Mesenchymal stem cell (in vitro differentiated cells and primary cell): ENCODE results near the gene LTB4R2.

ENCODE experiments used
- DNase-seq: peaks from one replicate; pipeline ENCODE4 v3.0.0-alpha.2; 2013
- H2AFZ ChIP-seq: one replicate; pipeline ENCODE4 v1.6.1; 2013; ENCODE audit warnings: low read depth, mild to moderate bottlenecking, control low read depth, inconsistent platforms, low read length, moderate library complexity
- H2AK5ac ChIP-seq: 2 replicates; pipeline ENCODE4 v1.6.1; 2013; ENCODE audit warnings: low read length, moderate library complexity, mild to moderate bottlenecking, inconsistent platforms; ENCODE audit not compliant: severe bottlenecking
- H2BK120ac ChIP-seq: one replicate; pipeline ENCODE4 v1.6.1; 2013; ENCODE audit warnings: low read depth, mild to moderate bottlenecking, inconsistent platforms, low read length, moderate library complexity
- H2BK12ac ChIP-seq, 2 experiments: one replicate each; pipeline ENCODE4 v1.6.1; 2013; ENCODE audit warnings: inconsistent platforms in 2 of 2, low read length in 2 of 2, mild to moderate bottlenecking in 2 of 2, moderate library complexity in 2 of 2, control low read depth in 1 of 2
- H2BK15ac ChIP-seq: one replicate; pipeline ENCODE4 v1.6.1; 2013; ENCODE audit warnings: mild to moderate bottlenecking, low read depth, inconsistent platforms; ENCODE audit not compliant: poor library complexity, severe bottlenecking
- H2BK5ac ChIP-seq: 2 replicates; pipeline ENCODE4 v1.6.1; 2013; ENCODE audit warnings: low read depth, mild to moderate bottlenecking, low read length, control low read depth, inconsistent platforms; ENCODE audit not compliant: poor library complexity, severe bottlenecking
- H3K14ac ChIP-seq, 2 experiments: one replicate each; pipeline ENCODE4 v1.6.1; 2013; ENCODE audit warnings: inconsistent platforms in 2 of 2, low read length in 2 of 2, control low read depth in 1 of 2, mild to moderate bottlenecking in 1 of 2, moderate library complexity in 1 of 2
- H3K18ac ChIP-seq, 2 experiments: one replicate each; pipeline ENCODE4 v1.6.1; 2013; ENCODE audit warnings: inconsistent platforms in 2 of 2, low read length in 2 of 2, control low read depth in 1 of 2, low read depth in 1 of 2, mild to moderate bottlenecking in 1 of 2
- H3K23ac ChIP-seq, 2 experiments: one replicate each; pipeline ENCODE4 v1.6.1; 2013; ENCODE audit warnings: inconsistent platforms in 2 of 2, low read length in 2 of 2, mild to moderate bottlenecking in 2 of 2, moderate library complexity in 2 of 2, control low read depth in 1 of 2
- H3K27ac ChIP-seq: 2 replicates; pipeline ENCODE4 v1.5.1; 2013; ENCODE audit warnings: mild to moderate bottlenecking, moderate library complexity, low read length, control low read depth, inconsistent platforms; ENCODE audit not compliant: poor library complexity, severe bottlenecking
- H3K27me3 ChIP-seq, 2 experiments: 2 replicates each; pipeline versions ENCODE4 v1.6.1 to v1.7.0; 2013; ENCODE audit warnings: low read length in 2 of 2, mild to moderate bottlenecking in 2 of 2, moderate library complexity in 2 of 2, control low read depth in 1 of 2, inconsistent platforms in 1 of 2; ENCODE audit not compliant: control insufficient read depth in 1 of 2, insufficient read depth in 1 of 2
- H3K36me3 ChIP-seq, 2 experiments: 2 replicates each; pipeline versions ENCODE4 v1.6.1 to v1.7.0; 2013; ENCODE audit warnings: low read length in 2 of 2, control low read depth in 1 of 2, inconsistent platforms in 1 of 2, low read depth in 1 of 2, mild to moderate bottlenecking in 1 of 2; ENCODE audit not compliant: insufficient read depth in 2 of 2, control insufficient read depth in 1 of 2
- H3K4ac ChIP-seq, 2 experiments: one replicate each; pipeline ENCODE4 v1.6.1; 2013; ENCODE audit warnings: inconsistent platforms in 2 of 2, low read length in 2 of 2, mild to moderate bottlenecking in 2 of 2, moderate library complexity in 2 of 2, control low read depth in 1 of 2, low read depth in 1 of 2
- H3K4me1 ChIP-seq: 2 replicates; pipeline ENCODE4 v1.6.1; 2013; ENCODE audit warnings: low read depth, low read length, control low read depth; ENCODE audit not compliant: control insufficient read depth, insufficient read depth
- H3K4me2 ChIP-seq: 2 replicates; pipeline ENCODE4 v1.6.1; 2013; ENCODE audit warnings: low read length, mild to moderate bottlenecking, inconsistent platforms; ENCODE audit not compliant: poor library complexity, severe bottlenecking
- H3K4me3 ChIP-seq, 2 experiments: 2 replicates each; pipeline versions ENCODE4 v1.5.1 to v1.7.0; 2013; ENCODE audit warnings: low read length in 2 of 2, mild to moderate bottlenecking in 2 of 2, control low read depth in 1 of 2, low read depth in 1 of 2; ENCODE audit not compliant: insufficient read depth in 1 of 2
- H3K79me1 ChIP-seq: replicated peaks from 2 replicates; pipeline ENCODE4 v1.6.1; 2013; ENCODE audit warnings: mild to moderate bottlenecking, control low read depth, low read length, inconsistent platforms; ENCODE audit not compliant: poor library complexity, severe bottlenecking
- H3K9ac ChIP-seq: 2 replicates; pipeline ENCODE4 v1.7.0; 2013; ENCODE audit warnings: mild to moderate bottlenecking, low read length, moderate library complexity
- H3K9me3 ChIP-seq: 2 replicates; pipeline ENCODE4 v1.7.0; 2013; ENCODE audit warnings: mild to moderate bottlenecking, low read length; ENCODE audit not compliant: control insufficient read depth
- H4K8ac ChIP-seq: one replicate; pipeline ENCODE4 v1.6.1; 2013; ENCODE audit warnings: inconsistent platforms, mild to moderate bottlenecking, low read length, moderate library complexity
- H4K91ac ChIP-seq: one replicate; pipeline ENCODE4 v1.6.1; 2013; ENCODE audit warnings: mild to moderate bottlenecking, low read length, inconsistent platforms
- WGBS: methylation state at CpG from one replicate; pipeline ENCODE4 v1.1.7; 2013; ENCODE audit warnings: mixed read lengths; 5-methylcytosine and 5-hydroxymethylcytosine counted together

Gene LTB4R2

GRCh38 chr14:24337824-24338175 is 27.9 kb downstream of the LTB4R2 start:
- no peak overlapping the region for H2AFZ ChIP-seq
- no peak overlapping the region for H3K27ac ChIP-seq
- H3K14ac ChIP-seq = no peak overlapping the region
- H2AK5ac ChIP-seq = no peak overlapping the region
- no peaks in the 10 kb centered on the region for H3K9me3 ChIP-seq
- H2BK15ac ChIP-seq = peak overlapping the region; percentile 49
- peaks cover 32% of the 10 kb centered on the region for H3K4me1 ChIP-seq
- H3K4me3 ChIP-seq = no peak overlapping the region
- H2BK12ac ChIP-seq = no peak overlapping the region
- H3K36me3 ChIP-seq = peaks cover 4 to 18% of the 10 kb centered on the region in 2 experiments
- H3K79me1 ChIP-seq = no peaks in the 10 kb centered on the region
- no peak overlapping the region for H2BK120ac ChIP-seq
- peaks cover 29 to 67% of the 10 kb centered on the region in 2 experiments for H3K27me3 ChIP-seq
- no peak overlapping the region for H3K4ac ChIP-seq
- 90% methylated on average over 8 of the region's 8 CpGs for WGBS
- H3K9ac ChIP-seq = no peak overlapping the region
- no peak overlapping the region for H4K91ac ChIP-seq
- H3K4me2 ChIP-seq = no peak overlapping the region
- no peak for DNase-seq
- H2BK5ac ChIP-seq = no peak overlapping the region
- H3K23ac ChIP-seq = no peak overlapping the region
- H3K18ac ChIP-seq = no peak overlapping the region
- H4K8ac ChIP-seq = no peak overlapping the region

DNA sequence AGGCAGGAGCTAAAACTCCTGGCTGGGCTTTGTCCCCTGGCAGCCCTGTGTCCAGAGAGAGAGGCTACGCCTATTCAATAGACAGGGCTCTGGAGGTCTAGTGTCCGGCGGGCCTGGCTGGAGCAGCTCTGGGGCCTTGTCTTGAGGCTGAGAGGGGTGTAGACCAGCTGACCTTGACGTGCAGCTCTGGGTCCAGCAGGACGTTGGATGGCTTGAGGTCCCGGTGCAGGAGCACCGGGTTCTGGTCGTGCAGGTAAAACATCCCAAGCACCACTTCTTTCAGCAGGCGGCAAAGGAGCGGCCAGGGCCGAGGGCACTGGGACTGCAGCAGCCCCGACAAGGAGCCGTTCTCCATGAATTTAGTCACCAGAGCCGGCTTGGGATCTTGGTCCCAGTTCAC is 28.9 kb downstream of the LTB4R2 start:
- Histone ChIP-seq H2BK15ac (no peak overlapping the region), H2BK120ac (no peak overlapping the region)
- WGBS = 80% methylated on average over 14 of the region's 14 CpGs

DNA sequence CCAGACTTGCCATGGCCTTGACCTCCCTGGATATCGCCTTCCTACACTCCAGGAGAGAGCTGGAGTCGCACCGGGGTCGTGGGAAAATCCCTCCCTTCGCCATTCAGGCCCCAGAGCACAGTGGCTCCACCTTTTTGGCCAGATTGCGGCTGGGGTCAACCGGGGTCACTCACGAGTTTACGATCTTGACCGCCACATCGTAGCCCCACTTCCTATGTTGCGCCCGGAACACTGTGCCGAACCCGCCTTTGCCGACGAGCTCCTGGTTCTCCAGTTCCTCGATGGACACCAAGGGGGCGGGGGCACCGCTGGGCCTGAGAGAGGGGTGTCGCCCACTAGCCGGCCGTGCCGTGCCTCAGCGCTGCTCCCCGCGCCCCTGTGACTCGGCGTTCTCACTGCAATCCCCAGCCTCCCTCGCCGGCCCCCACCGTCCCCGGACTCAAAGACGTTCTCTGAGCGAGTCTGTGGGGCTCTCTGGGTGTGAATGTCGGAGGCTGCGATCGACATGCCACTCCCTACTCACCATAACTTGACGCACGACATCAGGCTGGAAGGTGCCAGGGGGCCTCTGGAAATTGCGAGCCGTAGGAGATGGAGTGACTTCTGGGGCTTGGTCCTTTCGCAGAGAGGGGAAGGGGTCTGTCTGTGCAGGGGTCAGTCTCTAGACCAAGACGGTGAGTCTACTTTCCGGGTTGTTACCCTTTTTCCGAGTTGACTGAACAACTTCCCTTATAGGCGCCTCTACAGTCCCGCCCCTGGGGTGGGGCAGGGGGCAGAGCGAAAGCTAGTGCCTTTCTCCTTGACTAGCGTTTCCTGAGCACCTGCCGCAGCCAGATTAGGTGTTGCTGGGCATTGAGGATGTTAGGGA is 29.6 kb downstream of the LTB4R2 start, which contains the start of gene RIPK3:
TSS of gene RIPK3 (minus strand) at position 708 of the 868 bp plus-strand sequence. CDS start at position 543, 165 bp downstream.
- no peak within 1 kb of the TSS for H3K27ac ChIP-seq
- peak within 1 kb of the TSS in 1 of 2 experiments; percentile 85 for H3K23ac ChIP-seq
- peak within 1 kb of the TSS; percentile 30 for H2AFZ ChIP-seq
- peak within 1 kb of the TSS in 1 of 2 experiments; percentile 56 for H3K14ac ChIP-seq
- peak within 1 kb of the TSS; percentile 73 for H4K8ac ChIP-seq
- peak within 1 kb of the TSS; percentile 83 for H3K4me2 ChIP-seq
- peaks cover 26% of the 10 kb centered on the region for H3K4me1 ChIP-seq
- no peak within 1 kb of the TSS for H4K91ac ChIP-seq
- no peak within 1 kb of the TSS for H2AK5ac ChIP-seq
- H3K27me3 ChIP-seq = peaks cover 29 to 58% of the 10 kb centered on the region in 2 experiments
- H3K18ac ChIP-seq = peak within 1 kb of the TSS in 1 of 2 experiments; percentile 82
- no peaks in the 10 kb centered on the region for H3K79me1 ChIP-seq
- peak within 1 kb of the TSS; percentile 81 for H3K9ac ChIP-seq
- H3K9me3 ChIP-seq = no peaks in the 10 kb centered on the region
- peaks cover 4 to 18% of the 10 kb centered on the region in 2 experiments for H3K36me3 ChIP-seq
- H3K4me3 ChIP-seq = peak within 1 kb of the TSS; percentile 52 to 91
- H2BK5ac ChIP-seq = no peak within 1 kb of the TSS
- H3K4ac ChIP-seq = no peak within 1 kb of the TSS
- 9% methylated on average over 38 of the region's 51 CpGs for WGBS
- no peak within 1 kb of the TSS for H2BK15ac ChIP-seq
- DNase-seq = peak; percentile 20
- H2BK120ac ChIP-seq = no peak within 1 kb of the TSS
- peak within 1 kb of the TSS in 1 of 2 experiments; percentile 43 for H2BK12ac ChIP-seq

More for the DNA sequence above, 28.9 kb downstream of the LTB4R2 start:
- Histone ChIP-seq H3K27ac (no peak overlapping the region), H4K91ac (no peak overlapping the region), H3K23ac (peak overlapping the region in 1 of 2 experiments; percentile 70), H3K79me1 (no peaks in the 10 kb centered on the region), H3K18ac (peak overlapping the region in 1 of 2 experiments; percentile 80), H3K4ac (no peak overlapping the region), H3K4me1 (peaks cover 29% of the 10 kb centered on the region), H2AFZ (no peak overlapping the region), H3K14ac (peak overlapping the region in 1 of 2 experiments; percentile 56), H2AK5ac (no peak overlapping the region), H3K9me3 (no peaks in the 10 kb centered on the region), H2BK12ac (no peak overlapping the region), H3K9ac (peak overlapping the region; percentile 81), H3K36me3 (peaks cover 4 to 18% of the 10 kb centered on the region in 2 experiments), H3K4me3 (peak overlapping the region in 1 of 2 experiments; percentile 91), H3K4me2 (peak overlapping the region; percentile 83), H4K8ac (no peak overlapping the region), H2BK5ac (no peak overlapping the region), H3K27me3 (peaks cover 29 to 64% of the 10 kb centered on the region in 2 experiments)
- DNase-seq = no peak

GRCh38 chr14:24340606-24341005 is 30.7 kb downstream of the LTB4R2 start:
- H2BK5ac ChIP-seq = no peak overlapping the region
- no peaks in the 10 kb centered on the region for H3K9me3 ChIP-seq
- H3K4me3 ChIP-seq = no peak overlapping the region
- no peak overlapping the region for H2BK12ac ChIP-seq
- no peak overlapping the region for H3K18ac ChIP-seq
- no peaks in the 10 kb centered on the region for H3K79me1 ChIP-seq
- no peak overlapping the region for H3K4ac ChIP-seq
- peaks cover 4 to 18% of the 10 kb centered on the region in 2 experiments for H3K36me3 ChIP-seq
- no peak overlapping the region for H2BK120ac ChIP-seq
- H3K27me3 ChIP-seq = peaks cover 23 to 57% of the 10 kb centered on the region in 2 experiments
- no peak overlapping the region for H3K23ac ChIP-seq
- H4K91ac ChIP-seq = no peak overlapping the region
- WGBS = 80% methylated on average over 1 of the region's 1 CpG
- H2AFZ ChIP-seq = no peak overlapping the region
- no peak overlapping the region for H3K4me2 ChIP-seq
- H4K8ac ChIP-seq = no peak overlapping the region
- no peak overlapping the region for H3K9ac ChIP-seq
- no peak overlapping the region for H3K27ac ChIP-seq
- H3K4me1 ChIP-seq = peaks cover 16% of the 10 kb centered on the region
- no peak overlapping the region for H2AK5ac ChIP-seq
- no peak for DNase-seq
- H2BK15ac ChIP-seq = no peak overlapping the region
- H3K14ac ChIP-seq = no peak overlapping the region
